Stimulated activated CD8-positive, alpha-beta memory T cell treated with anti-CD3 and anti-CD28 coated beads, Interleukin-7, amount 100 ng/mL, for 24 hours (primary cell): ENCODE measurements around the gene COL6A3.
"Not testable (repeated sequence)": the region's sequence is repeated elsewhere in the genome, so short reads cannot be mapped to it uniquely, and the experiment has no call there.

ENCODE experiments used
- DNase-seq: peaks from one replicate; pipeline ENCODE4 v3.0.0-alpha.2; 2020; ENCODE audit warnings: low read depth

The COL6A3 gene

GRCh38 chr2:237383991-237384671, 29.8 kb downstream of the COL6A3 start:
- no peak for DNase-seq

DNA sequence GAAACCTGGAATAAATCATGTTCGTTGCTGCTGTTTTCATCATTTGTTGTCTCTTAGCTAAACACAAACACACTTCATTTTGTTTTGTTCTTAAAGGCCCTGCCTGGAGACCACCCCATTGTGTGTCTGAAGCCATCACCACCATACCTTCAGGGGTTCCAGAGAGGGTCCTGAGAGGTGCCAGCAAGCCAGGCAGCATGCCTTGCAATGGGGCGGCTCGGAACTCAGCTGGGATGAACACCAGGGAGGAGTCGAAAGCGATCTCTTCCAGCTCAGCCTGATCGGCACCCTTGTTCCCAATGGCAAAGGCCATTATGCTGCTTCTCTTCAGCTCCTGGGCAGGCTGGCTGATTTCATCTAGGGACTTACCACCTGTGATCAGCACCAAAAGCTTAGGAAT, 33.2 kb downstream of the COL6A3 start:
- no peak for DNase-seq

DNA sequence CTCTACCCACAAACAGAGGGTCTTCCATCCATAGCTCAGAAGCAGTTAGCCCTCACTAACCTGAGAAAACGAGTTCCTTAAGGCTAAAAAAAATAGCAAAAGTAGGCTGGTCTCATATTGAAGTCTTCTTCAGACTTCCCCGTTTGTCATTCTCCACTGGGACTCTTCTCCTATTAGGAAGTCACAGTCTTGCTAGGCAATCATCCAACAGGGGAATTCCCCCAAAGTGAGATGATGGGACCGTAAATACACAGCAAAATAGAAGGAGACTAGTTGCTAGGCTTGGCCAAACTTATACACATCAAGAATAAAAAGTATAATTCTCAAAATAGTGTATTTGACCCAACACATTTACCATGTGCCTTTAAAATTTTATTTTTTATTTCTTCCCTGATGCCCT, 34.3 kb downstream of the COL6A3 start:
- DNase-seq, result no peak

GRCh38 chr2:237378650-237379049, 35.3 kb downstream of the COL6A3 start:
- no peak for DNase-seq

DNA sequence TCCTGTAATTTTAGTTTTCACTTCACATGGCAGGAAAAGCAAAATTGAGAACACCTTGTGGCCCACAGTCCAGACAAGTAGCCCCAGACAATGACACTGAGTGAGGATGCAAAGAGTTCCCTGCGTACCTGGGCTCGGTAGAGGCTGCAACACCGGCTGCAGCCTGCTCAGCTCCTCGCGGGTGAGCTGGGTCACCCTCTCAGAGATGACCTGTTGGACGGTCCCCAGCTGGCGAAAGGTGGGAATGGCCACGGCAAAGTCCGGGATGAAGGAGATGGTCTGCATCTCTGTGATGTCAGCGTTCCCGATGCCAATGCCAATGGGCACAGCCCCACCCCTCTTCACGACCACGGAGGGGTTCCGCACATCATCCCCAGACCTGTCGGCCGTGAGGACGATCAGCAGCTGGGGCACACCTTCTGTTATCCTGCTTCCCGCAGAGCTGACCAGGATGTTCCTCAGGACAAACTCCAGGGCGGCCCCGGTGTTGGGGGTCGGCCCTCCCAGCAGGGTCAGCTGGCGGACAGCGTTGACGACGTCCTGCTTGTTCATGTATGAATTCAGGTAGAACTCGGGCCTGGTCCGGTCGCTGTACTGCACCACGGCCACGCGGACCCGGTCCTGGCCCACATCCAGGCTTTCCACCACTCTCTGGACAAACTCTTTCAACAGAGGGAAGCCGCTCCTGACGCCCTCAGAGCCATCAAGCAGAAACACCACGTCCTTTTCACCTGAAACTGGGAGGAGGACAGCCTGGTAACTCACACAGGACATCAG, 39.5 kb downstream of the COL6A3 start:
- DNase-seq, result no peak

- no peak for DNase-seq
Measured at GRCh38 chr2:237371856-237372255, 42.1 kb downstream of the COL6A3 start.

DNA sequence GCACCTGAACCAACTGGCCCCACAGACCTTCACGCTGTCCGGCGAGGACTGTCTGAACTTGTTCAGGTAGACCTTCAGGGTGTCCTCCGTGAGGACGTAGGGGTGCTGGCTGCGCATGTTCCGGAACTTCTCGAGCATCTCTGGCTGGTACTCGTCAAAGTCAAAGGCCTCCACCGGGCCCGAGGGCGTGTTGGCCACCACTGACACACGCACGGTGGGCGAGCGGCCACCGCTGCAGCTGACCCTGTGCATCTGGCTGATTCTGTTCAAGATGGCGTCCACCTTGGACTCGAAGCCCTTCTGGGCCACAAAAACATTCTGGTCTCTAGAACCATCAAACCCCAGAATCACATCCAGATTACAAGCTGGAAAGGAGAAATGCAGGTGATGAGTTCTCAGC, 48.3 kb downstream of the COL6A3 start:
- DNase-seq, result no peak

DNA sequence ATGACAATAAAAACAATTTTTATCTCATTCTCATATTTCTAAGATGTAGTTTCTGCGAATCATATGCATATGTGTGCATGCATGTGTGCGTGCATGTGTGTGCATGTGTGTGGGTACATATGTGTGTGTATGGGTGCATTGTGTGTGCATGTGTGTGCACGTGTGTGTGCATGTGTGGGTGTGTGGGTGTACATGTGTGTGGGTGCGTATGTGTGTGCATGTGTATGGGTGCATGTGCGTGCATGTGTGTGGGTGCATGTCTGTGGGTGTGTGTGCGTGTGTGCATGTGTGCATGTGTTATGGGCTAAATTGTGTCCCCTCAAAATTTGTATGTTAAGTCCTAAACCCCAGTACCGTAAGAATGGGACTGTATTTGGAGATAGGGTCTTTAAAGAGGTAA, 49.3 kb downstream of the COL6A3 start:
- no peak for DNase-seq

GRCh38 chr2:237361194-237362004, 52.6 kb downstream of the COL6A3 start:
- no peak for DNase-seq

- no peak for DNase-seq
Measured at GRCh38 chr2:237359894-237360780, 53.8 kb downstream of the COL6A3 start.

DNA sequence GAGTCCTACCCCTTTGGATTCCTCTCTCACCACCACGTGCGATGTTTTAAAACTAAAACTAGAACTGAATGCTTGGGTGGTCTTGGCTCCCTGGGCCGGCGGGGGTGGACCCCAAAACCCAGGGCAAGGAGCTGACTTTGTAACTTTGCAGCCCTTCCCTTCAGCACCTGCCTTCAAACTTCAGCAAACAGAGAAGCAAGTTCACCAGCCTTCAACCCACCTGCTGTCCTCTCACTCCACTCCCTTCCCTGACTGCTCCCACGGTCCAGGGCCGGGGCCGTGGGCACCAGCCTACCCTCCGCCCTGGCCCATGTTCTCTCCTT, 54.5 kb downstream of the COL6A3 start:
- DNase-seq, result no peak

- no peak for DNase-seq
Measured at GRCh38 chr2:237358721-237359517, 55.0 kb downstream of the COL6A3 start.

GRCh38 chr2:237355701-237356100, 58.3 kb downstream of the COL6A3 start:
- no peak for DNase-seq

GRCh38 chr2:237354892-237355291, 59.1 kb downstream of the COL6A3 start:
- no peak for DNase-seq

- not testable (repeated sequence) for DNase-seq
Measured at GRCh38 chr2:237354172-237354571, 59.8 kb downstream of the COL6A3 start.

DNA sequence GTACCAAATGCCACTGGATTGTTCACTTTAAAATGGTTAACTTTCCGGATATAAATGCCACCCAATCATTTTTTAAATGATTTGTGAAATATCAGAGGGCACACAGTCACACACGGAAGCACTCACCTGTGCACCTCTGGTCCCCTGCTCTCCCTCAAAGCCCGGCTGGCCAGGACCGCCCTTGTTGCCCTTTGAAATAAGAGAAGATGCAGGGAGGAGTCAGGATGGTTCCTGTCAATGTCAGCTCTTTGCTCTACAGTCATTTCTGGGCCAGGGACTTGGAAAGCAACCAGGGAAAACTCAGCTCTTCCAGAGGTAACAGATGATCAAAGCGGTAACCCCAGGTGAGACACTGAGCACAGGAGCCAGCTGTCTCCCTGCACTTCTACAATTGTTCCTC, 60.7 kb downstream of the COL6A3 start:
- no peak for DNase-seq

- DNase-seq, result no peak
Measured at GRCh38 chr2:237352279-237352845, 61.6 kb downstream of the COL6A3 start.

GRCh38 chr2:237351796-237352195, 62.2 kb downstream of the COL6A3 start:
- no peak for DNase-seq

DNA sequence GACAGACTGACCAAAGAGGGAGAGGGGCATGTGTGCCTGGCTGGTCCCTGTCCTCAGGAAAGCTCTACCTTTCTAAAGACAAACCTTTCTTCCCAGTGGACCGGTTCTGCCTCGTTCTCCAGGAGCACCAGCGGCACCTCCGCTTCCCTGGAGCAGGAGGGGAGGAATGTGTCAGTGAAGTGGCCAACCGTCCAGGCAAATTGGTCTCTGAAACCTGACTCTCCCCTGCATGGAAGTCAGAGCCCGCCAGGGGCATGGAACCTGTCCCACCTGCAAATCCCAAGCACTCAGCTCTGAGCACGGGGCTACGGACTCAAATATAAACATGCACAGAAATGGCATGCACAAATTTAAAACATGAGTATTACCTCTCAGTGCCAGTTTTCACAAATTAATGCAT, 62.9 kb downstream of the COL6A3 start:
- DNase-seq, result no peak

GRCh38 chr2:237350597-237350996, 63.4 kb downstream of the COL6A3 start:
- no peak for DNase-seq

- no peak for DNase-seq
Measured at GRCh38 chr2:237350070-237350469, 63.9 kb downstream of the COL6A3 start.
